ENCODE data around the gene KIAA0513. TPM values are rescaled to one million over a fixed set of nuclear protein-coding genes. Genes with fewer than 3 reads are reported as not detected.

KIAA0513 gene
- total RNA-seq, 1 donor = 26.3 TPM

DNA sequence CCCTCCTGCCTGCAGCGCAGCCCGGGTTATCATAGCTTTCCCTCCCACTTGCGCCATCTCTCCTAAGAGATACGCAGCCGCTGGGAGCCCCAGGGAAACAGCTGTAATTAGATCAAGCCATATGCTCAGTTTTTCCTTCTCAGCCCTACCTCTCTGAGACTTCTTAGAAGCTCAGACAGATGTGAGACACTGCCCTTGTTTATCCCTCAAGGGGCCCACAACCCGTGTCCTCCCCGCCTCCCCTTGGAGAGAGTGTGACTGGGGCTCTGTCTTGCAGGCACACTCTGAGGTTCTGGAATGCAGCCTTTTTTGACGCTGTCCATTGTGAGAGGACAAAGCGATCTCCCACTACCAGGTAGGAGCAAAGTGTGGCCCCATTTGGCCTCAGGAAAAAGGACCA lies 53.4 kb downstream of the KIAA0513 start:
- peak; percentile 31 for DNase-seq (ENCODE audit: low read depth)
- H3K4me3 ChIP-seq (ENCODE audit: low read depth, low read length) = no peak overlapping the region
- TF ChIP-seq, protein P1, sequence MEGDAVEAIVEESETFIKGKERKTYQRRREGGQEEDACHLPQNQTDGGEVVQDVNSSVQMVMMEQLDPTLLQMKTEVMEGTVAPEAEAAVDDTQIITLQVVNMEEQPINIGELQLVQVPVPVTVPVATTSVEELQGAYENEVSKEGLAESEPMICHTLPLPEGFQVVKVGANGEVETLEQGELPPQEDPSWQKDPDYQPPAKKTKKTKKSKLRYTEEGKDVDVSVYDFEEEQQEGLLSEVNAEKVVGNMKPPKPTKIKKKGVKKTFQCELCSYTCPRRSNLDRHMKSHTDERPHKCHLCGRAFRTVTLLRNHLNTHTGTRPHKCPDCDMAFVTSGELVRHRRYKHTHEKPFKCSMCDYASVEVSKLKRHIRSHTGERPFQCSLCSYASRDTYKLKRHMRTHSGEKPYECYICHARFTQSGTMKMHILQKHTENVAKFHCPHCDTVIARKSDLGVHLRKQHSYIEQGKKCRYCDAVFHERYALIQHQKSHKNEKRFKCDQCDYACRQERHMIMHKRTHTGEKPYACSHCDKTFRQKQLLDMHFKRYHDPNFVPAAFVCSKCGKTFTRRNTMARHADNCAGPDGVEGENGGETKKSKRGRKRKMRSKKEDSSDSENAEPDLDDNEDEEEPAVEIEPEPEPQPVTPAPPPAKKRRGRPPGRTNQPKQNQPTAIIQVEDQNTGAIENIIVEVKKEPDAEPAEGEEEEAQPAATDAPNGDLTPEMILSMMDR (IDR thresholded peaks at IDR 0.05; ENCODE audit: insufficient read depth, low read depth, low read length) = no peak

DNA sequence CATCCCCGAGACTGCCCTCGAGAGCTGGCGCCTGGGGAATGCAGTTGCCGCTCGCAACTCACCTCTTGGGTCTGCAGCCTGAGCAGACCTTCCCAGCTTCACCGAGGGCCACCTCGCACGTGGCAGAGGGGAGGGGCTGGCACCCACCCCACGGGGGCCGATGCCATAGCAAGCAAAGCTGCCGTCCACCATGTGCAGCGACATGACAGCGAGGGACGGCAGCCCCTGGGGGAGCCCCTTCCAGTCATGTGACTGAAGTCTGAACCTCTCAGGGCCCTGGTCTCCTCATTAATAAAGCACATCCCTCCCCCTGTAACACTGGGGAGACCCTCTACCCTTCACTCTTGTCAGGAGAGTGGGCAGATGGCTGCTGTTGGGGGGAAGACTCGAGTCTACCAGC lies 54.2 kb downstream of the KIAA0513 start:
- DNase-seq (ENCODE audit: low read depth) = no peak
- TF ChIP-seq, protein P1 (IDR thresholded peaks at IDR 0.05; ENCODE audit: insufficient read depth, low read depth, low read length) = no peak
- H3K4me3 ChIP-seq (ENCODE audit: low read depth, low read length) = no peak overlapping the region

DNA sequence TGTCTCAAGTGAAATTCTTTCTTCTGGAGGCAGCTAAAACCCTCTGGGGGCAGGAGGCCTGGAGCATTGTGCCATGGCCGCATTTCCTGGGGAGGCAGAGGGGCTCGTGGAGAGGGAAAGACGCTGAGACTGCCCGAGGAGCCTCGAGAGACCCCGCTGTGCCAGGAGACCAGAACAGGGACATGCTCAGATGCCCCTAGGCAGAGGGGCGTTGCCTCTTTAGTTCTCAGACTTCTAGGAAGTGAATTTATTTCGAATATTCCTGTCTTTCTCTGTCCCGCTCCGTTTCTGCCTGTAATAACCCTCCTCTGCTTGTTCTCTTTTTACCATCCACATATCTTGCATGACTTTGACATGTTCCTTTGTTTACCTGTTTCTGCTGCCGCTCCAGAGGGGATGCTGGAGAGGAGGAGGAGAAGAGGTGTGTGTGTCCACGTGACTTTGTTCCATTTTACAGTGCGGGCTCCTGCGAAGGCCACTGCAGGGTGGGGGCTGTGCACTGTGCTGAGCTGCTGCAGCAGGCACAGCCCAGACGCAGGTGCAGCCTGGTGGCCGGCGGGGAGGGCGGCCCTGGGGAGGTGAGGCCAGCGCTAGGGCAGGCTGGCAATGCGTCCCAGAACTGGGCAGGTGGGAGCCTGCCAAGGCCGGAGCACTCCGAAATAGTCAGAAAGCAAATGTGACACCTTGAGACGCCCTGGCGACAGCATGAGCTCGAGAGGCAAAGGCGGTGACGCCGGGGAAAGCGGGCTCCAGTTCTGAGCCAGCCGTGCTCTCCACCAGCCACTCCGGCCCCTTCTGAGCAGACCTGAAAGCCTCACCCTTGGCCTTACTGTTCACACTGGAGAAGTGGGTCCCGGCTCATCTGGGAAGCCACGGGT lies 54.8 kb downstream of the KIAA0513 start:
- DNase-seq (ENCODE audit: low read depth) = no peak
- no peak overlapping the region for H3K4me3 ChIP-seq (ENCODE audit: low read depth, low read length)
- TF ChIP-seq, protein P1 (IDR thresholded peaks at IDR 0.05; ENCODE audit: insufficient read depth, low read depth, low read length) = no peak

DNA sequence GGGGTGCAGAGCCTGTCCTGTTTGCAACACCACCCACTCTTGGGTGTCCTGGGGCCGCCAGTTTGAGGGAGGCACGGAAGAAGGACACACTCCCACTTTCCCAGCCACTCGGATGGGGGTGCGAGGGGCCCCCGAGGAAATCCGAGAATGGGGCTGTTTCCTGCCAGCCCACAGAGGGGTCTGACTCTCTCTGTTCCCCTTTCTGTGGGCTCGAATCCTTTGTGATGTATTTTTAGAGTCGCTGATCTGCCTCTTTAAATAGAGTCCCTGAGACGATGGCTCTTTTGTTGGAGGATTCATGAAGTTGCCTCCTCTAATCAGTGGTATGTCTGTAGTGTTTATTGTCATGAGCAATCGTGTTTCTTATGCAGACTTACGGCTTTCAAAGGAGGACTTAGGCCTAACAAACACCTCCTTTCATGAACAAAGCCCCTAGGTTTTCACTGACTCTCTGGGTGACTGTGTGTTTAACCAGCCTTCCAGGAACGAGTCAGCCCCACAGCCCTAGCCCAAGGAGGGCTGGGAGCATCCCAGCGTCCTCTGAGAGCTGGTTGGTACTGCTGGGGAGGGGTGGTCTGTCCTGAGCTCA lies 55.5 kb downstream of the KIAA0513 start:
- H3K4me3 ChIP-seq (ENCODE audit: low read depth, low read length) = no peak overlapping the region
- DNase-seq (ENCODE audit: low read depth) = no peak
- TF ChIP-seq, protein P1 (IDR thresholded peaks at IDR 0.05; ENCODE audit: insufficient read depth, low read depth, low read length) = no peak

DNA sequence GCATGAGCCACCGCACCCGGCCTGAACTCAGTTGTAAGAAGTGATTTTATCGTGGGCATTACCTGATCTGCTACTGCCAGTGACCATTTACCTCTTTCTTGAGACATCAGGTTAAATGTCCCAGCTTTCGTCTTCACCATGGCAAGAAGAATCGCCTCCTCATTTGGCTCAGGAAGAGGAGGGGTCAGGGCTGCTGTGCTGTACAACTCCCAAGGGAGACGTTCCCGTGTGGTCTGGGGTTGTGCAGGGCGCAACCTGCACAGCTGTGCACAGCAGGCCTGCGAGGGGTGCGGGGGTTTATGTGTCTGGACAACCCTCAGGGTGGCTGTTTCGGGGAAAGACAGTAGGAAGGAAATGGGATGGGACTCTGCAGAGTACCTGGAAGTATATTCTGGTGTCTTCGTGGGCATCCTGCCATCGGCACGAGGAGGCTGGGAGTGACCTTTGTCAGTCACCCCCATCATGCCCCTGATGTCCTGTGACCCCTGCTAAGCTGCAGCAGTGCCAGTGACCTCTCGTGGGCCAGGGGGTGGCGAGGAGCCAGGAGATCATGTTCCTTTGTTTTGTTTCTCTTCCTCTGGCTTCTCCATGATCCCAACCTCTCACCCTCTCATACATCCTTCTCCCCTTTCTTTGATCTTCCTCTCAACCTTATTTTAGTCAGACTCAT lies 57.4 kb downstream of the KIAA0513 start:
- no peak for DNase-seq (ENCODE audit: low read depth)
- TF ChIP-seq, protein P1 (IDR thresholded peaks at IDR 0.05; ENCODE audit: insufficient read depth, low read depth, low read length) = no peak
- H3K4me3 ChIP-seq (ENCODE audit: low read depth, low read length) = no peak overlapping the region

DNA sequence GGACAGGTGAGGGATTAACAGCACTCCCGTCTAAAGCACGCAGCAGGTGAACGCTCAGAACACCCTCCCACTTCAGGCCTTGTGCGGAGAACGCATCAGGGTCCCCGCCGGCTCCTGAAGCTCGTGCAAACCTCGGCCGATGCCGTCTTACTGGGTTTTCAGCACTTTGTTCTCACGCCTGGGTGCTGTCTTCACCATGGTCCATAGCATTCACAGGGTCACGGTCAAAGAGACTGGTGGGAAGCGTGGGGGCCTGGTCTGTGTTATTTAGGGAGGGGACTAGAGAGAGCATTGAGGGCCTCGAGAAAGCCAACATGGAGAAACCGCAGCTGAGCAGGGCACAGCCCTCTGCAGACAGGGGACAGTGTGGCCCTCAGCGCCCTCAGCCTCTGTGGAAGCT lies 58.1 kb downstream of the KIAA0513 start:
- no peak overlapping the region for H3K4me3 ChIP-seq (ENCODE audit: low read depth, low read length)
- DNase-seq (ENCODE audit: low read depth) = no peak
- TF ChIP-seq, protein P1 (IDR thresholded peaks at IDR 0.05; ENCODE audit: insufficient read depth, low read depth, low read length) = no peak

Measured in fibroblast of villous mesenchyme (primary cell).